Measurements from ENCODE around the gene RAD50.

GRCh38 chr5:132586063-132586462, 29.3 kb downstream of the RAD50 start:
- TF ChIP-seq ZNF274 (IDR thresholded peaks at IDR 0.05; ENCODE audit: insufficient read depth, insufficient read length) = no peak
- TF ChIP-seq SIX5 (IDR thresholded peaks at IDR 0.05; ENCODE audit: low read depth, low read length, severe bottlenecking) = no peak
- TF ChIP-seq POLR2AphosphoS5 (IDR thresholded peaks at IDR 0.05; ENCODE audit: low read length) = no peak
- TF ChIP-seq RFX5 (IDR thresholded peaks at IDR 0.05; ENCODE audit: low read depth, low read length) = no peak
- no peak for TF ChIP-seq MXI1 (IDR thresholded peaks at IDR 0.05; ENCODE audit: low read depth, low read length)
- TF ChIP-seq IRF3 (IDR thresholded peaks at IDR 0.05) = no peak
- TF ChIP-seq POLR2A (IDR thresholded peaks at IDR 0.05; ENCODE audit: low read depth, low read length) = no peak

All from GM12878 (cell line).